DMS153 (cell line): Measurements from ENCODE around the gene NDUFV3.
"Not testable (repeated sequence)": the region's sequence is repeated elsewhere in the genome, so short reads cannot be mapped to it uniquely, and the experiment has no call there.

Source experiments
- DNase-seq: peaks from one replicate; lab custom pipeline; 2025; lab: John Stamatoyannopoulos, UW

Gene NDUFV3

GRCh38 chr21:42892931-42893755, at the start of gene NDUFV3:
Gene NDUFV3, plus strand, starts transcription at chr21:42893309. Its CDS starts 25 bp downstream, at chr21:42893334.
- peak; percentile 97 for DNase-seq

GRCh38 chr21:42844411-42845113, 48.5 kb upstream of the NDUFV3 start:
- no peak for DNase-seq

- no peak for DNase-seq
Measured at GRCh38 chr21:42845296-42845965, 47.7 kb upstream of the NDUFV3 start.

DNA sequence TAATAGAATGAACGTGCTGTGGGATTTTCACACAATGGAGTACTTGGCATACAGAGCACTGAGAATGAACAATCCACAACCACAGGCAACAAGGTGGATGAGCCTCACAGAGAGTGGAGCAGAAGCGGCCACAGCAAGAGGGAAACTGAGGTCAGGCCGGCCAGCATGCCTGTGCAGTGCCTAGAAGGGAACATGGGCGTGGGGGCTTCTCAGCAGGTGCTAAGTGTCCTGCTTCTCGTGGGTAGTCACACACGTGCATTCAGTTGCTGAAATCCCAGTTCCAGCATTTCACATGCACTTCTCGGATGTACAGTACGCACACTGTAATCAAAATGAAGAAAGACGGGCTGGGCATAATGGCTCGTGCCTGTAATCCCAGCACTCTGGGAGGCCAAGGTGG, 46.9 kb upstream of the NDUFV3 start:
- no peak for DNase-seq

GRCh38 chr21:42847051-42847707, 45.9 kb upstream of the NDUFV3 start:
- DNase-seq, result no peak

GRCh38 chr21:42847726-42848125, 45.4 kb upstream of the NDUFV3 start:
- no peak for DNase-seq

DNA sequence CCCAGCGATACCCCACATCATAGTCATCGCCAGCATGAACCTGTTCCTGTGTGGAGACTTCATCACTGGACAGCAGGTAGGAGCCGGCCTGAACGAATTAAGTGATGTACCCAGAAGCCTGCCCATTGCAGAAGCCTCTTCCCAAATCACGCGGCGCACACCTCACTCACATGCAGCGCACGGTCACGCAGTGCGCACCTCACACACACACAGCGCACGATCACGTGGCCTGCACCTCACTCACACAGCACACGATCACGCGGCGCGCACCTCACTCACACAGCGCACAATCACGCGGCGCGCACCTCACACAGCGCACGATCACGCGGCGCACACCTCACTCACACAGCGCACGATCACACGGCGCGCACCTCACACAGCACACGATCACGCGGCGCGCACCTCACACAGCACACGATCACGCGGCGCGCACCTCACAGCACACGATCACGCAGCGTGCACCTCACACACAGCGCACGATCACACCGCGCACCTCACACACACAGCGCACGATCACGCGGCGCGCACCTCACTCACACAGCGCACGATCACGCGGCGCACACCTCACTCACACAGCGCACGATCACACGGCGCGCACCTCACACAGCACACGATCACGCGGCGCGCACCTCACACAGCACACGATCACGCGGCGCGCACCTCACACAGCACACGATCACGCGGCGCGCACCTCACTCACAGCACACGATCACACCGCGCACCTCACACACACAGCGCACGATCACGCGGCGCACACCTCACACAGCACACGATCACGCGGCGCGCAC, 44.8 kb upstream of the NDUFV3 start:
- DNase-seq, result not testable (repeated sequence)

DNA sequence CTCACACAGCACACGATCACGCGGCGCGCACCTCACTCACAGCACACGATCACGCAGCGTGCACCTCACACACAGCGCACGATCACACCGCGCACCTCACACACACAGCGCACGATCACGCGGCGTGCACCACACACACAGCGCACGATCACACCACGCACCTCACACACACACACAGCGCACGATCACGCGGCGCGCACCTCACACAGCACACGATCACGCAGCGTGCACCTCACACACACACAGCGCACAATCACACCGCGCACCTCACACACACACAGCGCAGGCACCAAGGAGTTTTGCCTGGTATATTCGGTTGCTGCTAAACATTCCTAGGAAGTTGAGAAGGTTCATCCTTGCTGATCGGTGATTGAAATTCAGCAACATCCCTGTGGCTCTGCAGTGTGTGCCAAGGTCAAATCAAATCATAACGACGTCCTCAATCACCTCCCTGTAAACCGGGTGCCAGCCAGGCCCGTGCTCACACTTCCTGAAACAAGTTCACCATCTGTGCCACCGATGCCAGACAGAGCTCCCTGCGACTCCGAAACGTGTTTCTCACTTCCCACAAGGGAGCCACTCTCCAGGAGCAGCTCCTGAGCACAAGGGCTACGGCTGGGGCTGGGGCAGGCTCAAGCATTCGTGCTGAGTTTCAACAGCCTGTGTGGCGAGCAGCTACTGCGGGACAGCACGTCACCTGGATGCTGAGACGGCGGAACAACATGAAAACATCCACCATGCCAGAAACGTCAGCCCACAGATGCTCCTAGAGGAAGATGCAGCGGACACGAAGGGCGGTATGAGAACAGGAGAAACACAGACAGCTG, 44.0 kb upstream of the NDUFV3 start:
- DNase-seq, result no peak

DNA sequence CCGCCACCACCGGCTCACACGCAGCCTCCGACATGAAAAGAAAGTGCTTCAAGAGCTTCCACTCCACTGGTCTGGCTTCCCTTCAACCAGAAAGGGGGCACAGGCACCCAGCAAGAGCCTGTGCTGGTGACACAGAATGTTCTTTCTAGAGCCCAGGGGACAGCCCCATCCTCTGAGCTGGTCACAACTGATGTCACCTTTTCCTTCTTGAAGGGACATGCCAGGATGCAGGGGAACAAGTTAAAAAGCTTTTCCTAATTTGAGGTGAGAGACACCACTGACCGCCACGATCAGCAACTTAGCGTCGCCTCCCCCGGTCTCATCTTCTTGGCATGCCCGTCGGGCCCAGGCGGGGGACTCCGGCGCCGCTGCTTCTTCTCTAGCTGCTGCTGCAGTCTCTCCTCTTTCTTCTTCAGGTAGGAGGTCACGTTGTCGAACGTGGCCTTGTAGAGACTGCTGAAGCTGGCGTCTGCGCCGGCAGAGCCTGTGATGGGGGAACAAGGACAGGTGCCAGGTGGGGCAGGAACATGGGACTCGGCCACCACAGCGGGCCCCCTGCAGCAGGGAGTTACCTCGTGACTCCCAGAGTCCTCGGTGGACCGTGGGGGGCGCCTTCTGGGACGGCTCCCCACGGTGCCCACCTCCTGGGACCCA, 43.2 kb upstream of the NDUFV3 start:
- no peak for DNase-seq

- no peak for DNase-seq
Measured at GRCh38 chr21:42850463-42850862, 42.6 kb upstream of the NDUFV3 start.

- no peak for DNase-seq
Measured at GRCh38 chr21:42850866-42851391, 42.2 kb upstream of the NDUFV3 start.

GRCh38 chr21:42851812-42852665, 41.1 kb upstream of the NDUFV3 start:
- DNase-seq, result no peak

GRCh38 chr21:42852925-42853570, 40.1 kb upstream of the NDUFV3 start:
- DNase-seq, result no peak

DNA sequence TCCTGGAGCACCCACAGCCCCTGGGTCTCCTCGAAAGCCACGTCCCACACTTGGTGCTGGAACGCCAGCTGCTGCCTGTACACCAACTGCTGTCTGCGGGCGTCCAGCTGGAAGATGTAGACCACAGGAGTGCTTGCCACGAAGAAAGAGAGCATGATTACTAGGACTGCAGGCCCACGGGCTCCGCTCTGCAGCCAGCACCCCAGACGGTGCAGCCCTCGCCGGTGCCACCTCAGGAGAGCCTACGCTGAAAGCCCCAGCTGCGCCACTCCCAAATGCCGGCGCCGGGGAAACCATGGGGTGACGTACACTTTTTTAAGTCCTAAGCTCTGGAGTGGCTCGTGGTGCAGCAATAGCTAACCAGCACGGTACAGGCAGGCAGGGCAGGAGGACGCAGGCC, 39.5 kb upstream of the NDUFV3 start:
- DNase-seq, result no peak

DNA sequence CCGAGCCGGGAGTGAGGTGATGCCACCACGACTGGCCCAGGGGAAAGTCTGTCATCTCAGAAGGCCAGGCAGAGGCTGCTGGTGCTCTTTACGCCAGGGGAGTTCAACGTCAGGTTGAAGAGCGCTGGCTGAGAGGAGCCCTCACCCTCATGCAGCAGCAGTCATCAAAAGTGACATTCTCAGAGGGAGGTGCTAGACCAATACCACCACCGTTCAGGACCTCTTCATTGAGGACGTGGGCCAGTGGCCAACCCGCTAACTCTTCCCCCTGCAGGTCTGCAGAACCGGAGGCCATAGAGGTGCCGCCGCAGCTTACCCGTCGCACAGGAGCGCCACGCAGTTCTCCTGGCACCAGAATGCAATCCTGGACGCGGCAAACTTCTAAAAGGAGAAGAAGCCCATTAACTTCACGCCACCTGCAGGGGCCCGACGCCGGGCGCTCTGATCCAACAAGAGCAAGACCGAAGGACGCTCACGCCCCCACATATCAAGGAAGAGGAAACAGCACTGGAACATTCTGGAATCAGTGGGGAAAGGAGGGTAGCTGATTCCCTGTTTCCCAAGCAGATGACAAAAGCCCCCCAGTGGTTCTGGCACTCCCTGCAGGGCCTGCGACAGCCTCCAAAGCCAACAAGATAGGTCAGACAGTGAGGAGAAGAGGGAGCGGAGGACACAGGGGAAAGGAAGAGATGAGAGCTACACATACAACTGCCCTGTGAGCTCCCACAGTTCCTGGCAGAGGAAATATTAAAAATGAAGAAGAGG, 38.7 kb upstream of the NDUFV3 start:
- no peak for DNase-seq

- DNase-seq, result no peak
Measured at GRCh38 chr21:42855171-42855936, 37.8 kb upstream of the NDUFV3 start.

- no peak for DNase-seq
Measured at GRCh38 chr21:42855937-42856335, 37.2 kb upstream of the NDUFV3 start.
